Ovary (tissue), 3 donors: ENCODE results near the gene VAPB.
"Not testable (repeated sequence)": the region's sequence is repeated elsewhere in the genome, so short reads cannot be mapped to it uniquely, and the experiment has no call there.

Experiments used
- CTCF ChIP-seq, 3 donors: fragments of 450-650 bp in 2 of 3; fragments of 200-600 bp in 1 of 3; IDR thresholded peaks; one replicate each; pipeline versions ENCODE4 v1.5.1 to v1.8.0; 2016 to 2022; ENCODE audit warnings: antibody characterized with exemption in 3 of 3, mild to moderate bottlenecking in 1 of 3
- EP300 ChIP-seq: sonication (generic); formaldehyde crosslinking; IDR thresholded peaks from one replicate; pipeline ENCODE4 v1.6.1; 2017; ENCODE audit warnings: antibody characterized with exemption
- POLR2A ChIP-seq: fragments of 450-650 bp; IDR thresholded peaks from one replicate; pipeline ENCODE4 v1.6.1; 2017; ENCODE audit warnings: antibody characterized with exemption, mild to moderate bottlenecking, moderate library complexity
- donor health status: DM: no; HTN: no; CAD: no.

GRCh38 chr20:58414786-58415185 lies 25.8 kb downstream of the VAPB start:
- TF ChIP-seq EP300; CTCF (IDR thresholded peaks at IDR 0.05); POLR2A: not testable (repeated sequence)
